Mesothelial cell of epicardium (in vitro differentiated cells): ENCODE data around the gene BLM. TPM values are rescaled to one million over a fixed set of nuclear protein-coding genes. Genes with fewer than 3 reads are reported as not detected.

ENCODE experiments used
- DNase-seq, 2 experiments: peaks; one replicate each; pipeline ENCODE4 v3.0.0; 2021; ENCODE audit warnings: low spot score in 2 of 2; ENCODE audit not compliant: unreplicated experiment in 2 of 2
- H3K27ac Mint-ChIP-seq: 2 replicates; pipeline ENCODE4 v1.8.0; 2021; ENCODE audit warnings: mixed read lengths
- H3K27me3 Mint-ChIP-seq: 2 replicates; pipeline ENCODE4 v1.8.0; 2021; ENCODE audit warnings: low read depth, mixed read lengths
- H3K36me3 Mint-ChIP-seq: 2 replicates; pipeline ENCODE4 v1.8.0; 2021; ENCODE audit warnings: mixed read lengths
- H3K4me1 Mint-ChIP-seq: 2 replicates; pipeline ENCODE4 v1.8.0; 2021; ENCODE audit warnings: mixed read lengths
- H3K4me3 Mint-ChIP-seq: 2 replicates; pipeline ENCODE4 v1.8.0; 2021; ENCODE audit warnings: mild to moderate bottlenecking, moderate library complexity, mixed read lengths
- H3K9me3 Mint-ChIP-seq: 2 replicates; pipeline ENCODE4 v1.8.0; 2021; ENCODE audit warnings: mixed read lengths
- CTCF ChIP-seq: fragments of 200-600 bp; sonication (generic); IDR thresholded peaks from one replicate; pipeline ENCODE4 v1.5.0; 2021; ENCODE audit warnings: antibody characterized with exemption; ENCODE audit not compliant: unreplicated experiment
- total RNA-seq: library from RNA; stranded (reverse); gene quantifications from 3 replicates; pipeline ENCODE4 v1.2.1, GENCODE V29; 2021

The BLM gene
- total RNA-seq, 1 donor from 2014 or later: 13.4 TPM

GRCh38 chr15:90677807-90678790 lies 39.0 kb upstream of the BLM start:
- peaks cover 5% of the 10 kb centered on the region for H3K36me3 Mint-ChIP-seq
- no peak overlapping the region for H3K27ac Mint-ChIP-seq
- peaks cover 4% of the 10 kb centered on the region for H3K9me3 Mint-ChIP-seq
- peaks cover 6% of the 10 kb centered on the region for H3K4me1 Mint-ChIP-seq
- no peaks in the 10 kb centered on the region for H3K27me3 Mint-ChIP-seq
- H3K4me3 Mint-ChIP-seq: no peak overlapping the region
- TF ChIP-seq CTCF: no peak
- no peak for DNase-seq

GRCh38 chr15:90679959-90680358 lies 37.2 kb upstream of the BLM start:
- Mint-ChIP-seq H3K27ac (peak overlapping the region; percentile 78), H3K36me3 (peaks cover 5% of the 10 kb centered on the region), H3K4me3 (no peak overlapping the region), H3K27me3 (no peaks in the 10 kb centered on the region), H3K4me1 (peaks cover 17% of the 10 kb centered on the region), H3K9me3 (peaks cover 4% of the 10 kb centered on the region)
- TF ChIP-seq CTCF: no peak
- no peak for DNase-seq

- TF ChIP-seq CTCF: no peak
- Mint-ChIP-seq H3K27ac (peak overlapping the region; percentile 78), H3K36me3 (peaks cover 4% of the 10 kb centered on the region), H3K4me1 (peaks cover 19% of the 10 kb centered on the region), H3K27me3 (no peaks in the 10 kb centered on the region), H3K9me3 (peaks cover 4% of the 10 kb centered on the region), H3K4me3 (no peak overlapping the region)
- DNase-seq: no peak
Measured at GRCh38 chr15:90680371-90680935, 36.7 kb upstream of the BLM start.

GRCh38 chr15:90681056-90681455 lies 36.1 kb upstream of the BLM start:
- peak overlapping the region; percentile 78 for H3K27ac Mint-ChIP-seq
- TF ChIP-seq CTCF: no peak
- H3K4me1 Mint-ChIP-seq: peaks cover 21% of the 10 kb centered on the region
- no peak overlapping the region for H3K4me3 Mint-ChIP-seq
- no peaks in the 10 kb centered on the region for H3K27me3 Mint-ChIP-seq
- peaks cover 3% of the 10 kb centered on the region for H3K36me3 Mint-ChIP-seq
- peaks cover 4% of the 10 kb centered on the region for H3K9me3 Mint-ChIP-seq
- no peak for DNase-seq

- DNase-seq: no peak
- Mint-ChIP-seq H3K27me3 (no peaks in the 10 kb centered on the region), H3K9me3 (peaks cover 4% of the 10 kb centered on the region), H3K36me3 (peaks cover 3% of the 10 kb centered on the region), H3K27ac (peak overlapping the region; percentile 78), H3K4me3 (no peak overlapping the region), H3K4me1 (peaks cover 22% of the 10 kb centered on the region)
- no peak for TF ChIP-seq CTCF
Measured at GRCh38 chr15:90681480-90681879, 35.7 kb upstream of the BLM start.
